Stimulated activated naive CD4-positive, alpha-beta T cell treated with Interleukin-2 at 50 U/mL for 16 hours (primary cell): ENCODE results near the gene ADCK1.
"Not testable (repeated sequence)": the region's sequence is repeated elsewhere in the genome, so short reads cannot be mapped to it uniquely, and the experiment has no call there.

Experiments used
- DNase-seq: peaks from one replicate; lab custom pipeline; 2025; lab: John Stamatoyannopoulos, UW

Gene ADCK1

GRCh38 chr14:77903221-77903620 lies 103.3 kb downstream of the ADCK1 start:
- DNase-seq: no peak

DNA sequence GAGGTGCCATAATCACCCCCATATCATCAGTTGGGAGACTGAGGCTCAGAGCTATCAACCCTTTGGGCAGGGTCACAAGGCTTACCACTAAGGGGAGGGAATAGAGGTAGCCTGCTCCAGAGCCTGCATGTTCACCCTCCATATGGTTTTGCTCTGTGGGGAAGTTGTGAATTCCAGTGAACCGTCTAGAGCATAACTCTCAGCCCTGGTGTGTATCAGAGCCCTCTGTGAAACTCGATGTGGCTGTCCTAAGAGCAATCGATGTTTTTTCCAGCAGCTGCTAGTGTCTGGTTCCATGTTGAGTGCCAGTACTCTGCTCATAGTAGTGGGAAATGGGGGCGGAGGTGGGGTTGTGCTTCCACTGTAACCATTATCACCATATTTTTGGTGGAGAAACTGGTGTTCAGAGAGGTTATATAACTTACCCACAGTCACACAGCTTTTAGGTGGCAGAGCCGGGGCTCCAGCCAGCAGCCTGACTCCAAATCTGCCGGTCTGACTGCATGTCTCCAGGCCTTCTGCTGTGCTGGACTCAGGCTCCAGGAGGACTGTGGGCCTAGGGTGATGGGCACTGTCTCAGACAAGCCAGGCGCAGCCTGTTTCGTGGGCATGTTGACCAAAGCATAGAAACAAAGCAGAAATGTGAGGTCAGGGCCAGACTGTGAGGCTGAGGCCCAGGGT lies 104.2 kb downstream of the ADCK1 start:
- DNase-seq: no peak

DNA sequence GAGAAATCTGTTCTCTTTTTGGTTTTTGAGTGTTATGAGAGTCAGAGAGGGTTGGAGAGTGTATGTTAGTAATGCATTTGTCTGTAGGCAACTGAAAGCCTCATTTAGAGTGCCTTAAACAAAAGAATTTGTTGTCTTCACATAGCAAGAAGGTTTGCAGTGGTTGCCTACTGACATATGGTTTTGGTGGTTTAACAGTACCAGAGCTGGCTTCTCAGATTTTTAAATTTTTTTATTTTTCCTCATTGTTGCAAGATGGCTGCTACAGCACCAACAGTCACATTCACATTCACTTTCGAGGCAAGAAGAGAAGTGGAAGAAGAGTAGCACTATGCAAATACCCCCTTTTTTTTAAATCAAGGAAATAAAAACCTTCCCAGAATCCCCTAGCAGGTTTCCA lies 106.5 kb downstream of the ADCK1 start:
- DNase-seq: no peak

DNA sequence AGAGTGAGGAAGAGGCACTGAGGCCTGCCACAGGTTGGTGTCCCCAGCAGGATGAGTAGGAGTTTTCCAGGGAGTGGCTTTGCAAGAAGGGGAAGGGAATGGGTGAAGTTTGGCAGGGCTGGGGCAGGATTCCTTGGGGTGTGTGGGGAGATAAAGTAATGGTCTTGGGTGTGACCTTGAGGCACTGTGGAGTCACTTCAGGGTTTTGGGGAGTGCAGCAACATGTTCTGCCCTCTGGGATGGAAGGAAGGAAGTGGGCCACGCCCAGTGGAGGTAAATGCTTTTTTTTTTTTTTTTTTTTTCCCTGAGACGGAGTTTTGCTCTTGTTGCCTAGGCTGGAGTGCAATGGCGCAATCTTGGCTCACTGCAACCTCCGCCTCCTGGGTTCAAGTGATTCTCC lies 108.9 kb downstream of the ADCK1 start:
- DNase-seq: no peak

DNA sequence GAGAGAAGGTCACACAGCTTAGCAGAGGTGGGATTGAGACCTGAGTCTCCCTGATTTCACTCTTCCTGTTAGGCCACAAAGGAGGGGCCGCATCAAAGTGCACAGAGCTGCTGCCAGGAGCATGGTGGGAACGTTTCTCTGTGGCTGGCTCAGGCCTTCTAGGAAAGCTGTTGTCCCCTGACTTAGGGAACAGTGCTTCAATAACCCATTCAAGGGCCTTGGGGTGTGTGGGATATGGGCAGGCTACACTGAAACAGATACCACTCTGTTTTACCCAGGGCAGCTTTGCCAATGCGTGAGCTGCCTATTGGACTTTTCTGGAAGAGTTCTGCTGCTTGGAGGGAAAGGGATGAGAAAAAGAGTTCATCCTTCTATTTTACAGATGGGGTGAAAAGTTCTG lies 110.0 kb downstream of the ADCK1 start:
- no peak for DNase-seq

DNA sequence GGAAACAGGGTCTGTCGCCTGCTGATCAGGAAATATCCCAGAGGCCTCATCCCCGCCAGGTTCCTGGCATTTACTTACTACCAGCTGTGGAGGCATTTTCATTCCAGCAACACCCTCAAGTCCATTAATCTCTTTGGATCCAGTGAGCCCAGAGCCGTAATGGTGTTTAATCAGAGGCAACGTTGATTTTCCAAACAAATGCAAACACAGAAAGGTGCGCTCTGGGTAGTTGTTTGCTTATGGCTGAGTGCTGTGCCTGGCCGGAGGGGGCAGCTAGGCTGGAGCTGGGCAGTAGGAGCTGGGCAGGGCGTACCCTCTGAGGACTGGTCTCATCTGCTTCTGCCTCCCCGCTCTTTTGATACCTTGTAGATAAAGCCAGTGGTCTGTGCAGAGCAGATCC lies 110.6 kb downstream of the ADCK1 start:
- no peak for DNase-seq

GRCh38 chr14:77911356-77911755 lies 111.4 kb downstream of the ADCK1 start:
- no peak for DNase-seq

DNA sequence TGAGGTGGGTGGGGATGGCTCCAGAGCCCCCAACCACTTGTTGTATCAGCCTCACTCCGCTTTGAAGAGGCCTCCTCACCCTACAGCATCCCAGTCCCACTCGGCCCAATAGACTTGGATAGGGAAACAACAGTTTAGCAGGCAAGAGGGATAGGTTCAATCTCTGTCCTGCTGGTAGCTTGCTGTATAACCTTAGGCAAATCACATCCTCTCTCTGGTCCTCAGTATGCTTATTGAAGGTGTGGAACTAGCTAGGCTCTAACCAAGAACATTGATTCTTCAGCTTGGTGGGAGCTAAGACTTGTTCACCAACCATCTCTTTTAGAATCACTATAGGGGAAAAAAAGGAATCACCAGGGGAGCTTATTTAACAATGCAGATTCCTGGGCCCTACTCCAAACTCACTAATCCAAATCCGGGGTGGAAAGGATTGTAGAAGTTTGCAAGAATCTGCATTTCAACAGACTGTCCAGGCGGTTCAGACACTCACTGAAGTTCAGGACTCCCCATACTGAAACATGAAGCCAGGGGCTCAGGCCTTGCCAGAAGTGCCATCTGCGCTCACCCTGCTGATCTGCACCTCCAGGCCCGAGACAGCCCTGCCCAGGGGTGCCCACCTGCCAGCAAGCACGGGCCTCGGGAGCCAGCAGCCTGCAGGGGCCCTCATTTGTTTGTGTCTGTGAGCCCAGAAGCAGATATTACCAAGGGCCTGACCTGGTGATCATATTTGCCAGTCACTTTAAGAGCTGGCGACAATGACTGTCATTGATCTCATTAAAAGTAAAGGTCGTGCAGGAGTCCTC lies 113.0 kb downstream of the ADCK1 start:
- DNase-seq: no peak

DNA sequence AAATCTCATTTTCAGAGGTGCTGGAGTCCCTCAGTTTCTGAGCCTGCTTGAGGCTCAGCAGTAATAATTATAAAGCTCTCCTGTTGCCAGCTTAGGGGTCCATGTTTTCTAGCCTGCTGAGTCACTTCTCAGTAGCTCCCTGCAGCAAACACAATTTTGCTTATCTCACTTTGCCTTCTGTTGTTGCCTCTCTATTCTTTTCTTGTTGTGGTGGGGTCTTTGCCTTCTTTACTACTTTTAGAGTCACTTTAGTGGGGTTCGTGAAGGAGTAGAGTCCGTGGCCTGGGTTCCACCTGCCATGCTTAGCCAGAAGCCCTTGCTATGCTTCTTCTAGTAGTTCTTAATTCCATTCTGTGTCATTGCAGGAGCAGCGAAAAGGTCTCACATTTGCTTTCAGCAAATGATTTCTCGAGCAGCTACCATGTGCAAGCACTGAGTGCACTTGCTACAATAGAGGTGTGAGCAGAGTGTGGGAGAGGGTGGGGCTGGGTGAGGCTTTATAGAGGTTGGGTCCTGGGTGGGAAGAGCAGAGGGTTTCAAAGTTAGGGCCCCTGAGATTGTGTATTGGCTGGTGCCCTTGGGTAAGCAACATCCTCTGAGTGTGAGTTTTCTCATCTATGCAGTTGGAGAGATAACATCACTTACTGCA lies 114.3 kb downstream of the ADCK1 start:
- DNase-seq: no peak

DNA sequence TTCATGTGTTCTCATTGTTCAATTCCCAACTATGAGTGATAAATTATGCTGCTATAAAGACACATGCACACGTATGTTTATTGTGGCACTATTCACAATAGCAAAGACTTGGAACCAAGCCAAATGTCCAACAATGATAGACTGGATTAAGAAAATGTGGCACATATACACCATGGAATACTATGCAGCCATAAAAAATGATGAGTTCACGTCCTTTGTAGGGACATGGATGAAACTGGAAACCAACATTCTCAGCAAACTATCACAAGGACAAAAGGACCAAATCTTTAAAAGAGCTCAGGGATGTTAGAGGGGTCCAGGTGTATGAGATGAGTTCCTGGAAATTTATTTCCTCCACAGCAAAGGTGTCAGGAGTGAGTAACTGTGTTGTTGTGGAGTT lies 115.5 kb downstream of the ADCK1 start:
- not testable (repeated sequence) for DNase-seq

DNA sequence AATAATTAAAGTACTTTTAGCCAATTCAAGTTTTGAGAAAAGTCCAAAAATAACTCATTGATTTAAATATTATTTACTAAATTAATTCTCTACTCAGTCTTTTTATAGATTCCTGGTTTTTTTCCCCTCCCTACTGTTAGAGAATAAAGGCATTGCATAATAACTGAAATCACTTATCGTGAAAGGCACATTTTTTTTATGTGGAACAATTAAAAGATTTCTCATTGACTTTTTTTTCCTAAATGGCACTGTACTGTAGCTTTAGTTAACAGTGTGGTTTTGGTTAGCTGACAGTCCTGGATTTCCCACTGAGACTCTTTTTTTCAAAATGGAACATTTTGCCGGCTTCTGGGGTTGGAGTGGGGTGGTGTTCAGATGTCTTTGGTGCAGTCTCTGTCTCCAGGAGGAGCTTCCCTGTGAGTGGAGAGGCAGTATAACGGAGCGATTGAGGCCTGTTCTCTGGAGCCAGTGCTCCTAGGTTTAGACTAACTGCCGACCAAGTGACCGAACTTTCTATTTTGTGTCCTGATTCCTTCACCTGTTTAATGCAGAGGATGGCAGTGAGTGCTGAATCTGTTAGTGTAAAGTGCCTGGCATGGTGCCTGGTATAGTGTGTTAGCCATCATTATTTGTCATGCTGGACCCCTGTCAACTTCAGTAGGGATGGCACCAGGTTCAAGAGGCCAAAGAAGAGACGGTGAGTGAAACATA lies 117.7 kb downstream of the ADCK1 start:
- DNase-seq: no peak

DNA sequence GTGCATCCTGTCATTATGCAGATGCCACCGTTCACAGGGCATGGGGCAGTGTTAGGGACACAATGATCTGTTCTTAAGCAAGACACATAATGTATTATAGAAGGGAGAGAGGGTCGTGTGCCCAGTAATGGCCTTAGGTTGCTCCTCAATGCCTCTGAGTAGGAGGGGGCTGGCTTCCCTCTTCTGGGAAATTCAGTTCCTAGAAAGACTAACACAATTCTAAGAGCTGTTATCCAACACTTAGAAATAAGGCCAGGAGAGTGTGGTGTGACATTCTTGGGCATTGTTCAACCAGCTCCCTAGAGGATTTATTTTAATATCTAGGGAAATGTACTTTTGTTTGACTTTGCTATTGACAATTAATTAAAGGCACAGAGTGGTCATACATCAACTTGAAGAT lies 118.5 kb downstream of the ADCK1 start:
- DNase-seq: no peak

DNA sequence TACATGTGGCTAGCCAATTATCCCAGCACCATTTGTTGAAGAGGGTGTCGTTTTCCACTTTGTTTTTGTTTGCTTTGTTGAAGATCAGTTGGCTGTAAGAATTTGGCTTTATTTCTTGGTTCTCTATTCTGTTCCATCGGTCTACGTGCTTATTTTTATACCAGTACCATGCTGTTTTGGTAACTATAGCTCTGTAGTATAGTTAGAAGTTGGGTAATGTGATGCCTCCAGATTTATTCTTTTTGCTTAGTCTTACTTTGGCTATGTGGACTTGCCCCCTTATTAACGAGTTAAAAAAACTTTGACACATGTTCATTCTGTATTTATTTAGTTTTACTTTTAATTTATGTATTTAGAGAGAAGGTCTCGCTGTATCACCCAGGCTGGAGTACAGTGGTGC lies 120.4 kb downstream of the ADCK1 start:
- no peak for DNase-seq

DNA sequence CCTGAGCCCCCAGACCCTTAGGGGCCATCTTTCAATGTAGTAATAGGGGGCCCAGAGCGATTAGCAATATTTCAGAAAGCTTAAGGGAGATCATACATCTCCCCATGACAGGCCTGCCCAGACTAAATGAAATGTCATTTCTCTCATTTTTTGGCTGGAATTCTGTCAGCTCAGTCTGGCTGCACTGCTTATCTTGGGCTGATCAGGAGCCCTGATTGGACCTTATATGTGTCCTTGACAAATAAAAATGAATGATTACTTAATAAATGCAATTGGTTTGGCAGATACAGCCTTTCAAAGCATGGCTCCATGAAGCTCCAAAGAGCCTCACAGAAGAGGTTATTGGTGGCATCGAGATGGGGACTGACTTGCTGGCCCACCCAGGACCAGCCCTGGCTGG lies 121.9 kb downstream of the ADCK1 start:
- no peak for DNase-seq

DNA sequence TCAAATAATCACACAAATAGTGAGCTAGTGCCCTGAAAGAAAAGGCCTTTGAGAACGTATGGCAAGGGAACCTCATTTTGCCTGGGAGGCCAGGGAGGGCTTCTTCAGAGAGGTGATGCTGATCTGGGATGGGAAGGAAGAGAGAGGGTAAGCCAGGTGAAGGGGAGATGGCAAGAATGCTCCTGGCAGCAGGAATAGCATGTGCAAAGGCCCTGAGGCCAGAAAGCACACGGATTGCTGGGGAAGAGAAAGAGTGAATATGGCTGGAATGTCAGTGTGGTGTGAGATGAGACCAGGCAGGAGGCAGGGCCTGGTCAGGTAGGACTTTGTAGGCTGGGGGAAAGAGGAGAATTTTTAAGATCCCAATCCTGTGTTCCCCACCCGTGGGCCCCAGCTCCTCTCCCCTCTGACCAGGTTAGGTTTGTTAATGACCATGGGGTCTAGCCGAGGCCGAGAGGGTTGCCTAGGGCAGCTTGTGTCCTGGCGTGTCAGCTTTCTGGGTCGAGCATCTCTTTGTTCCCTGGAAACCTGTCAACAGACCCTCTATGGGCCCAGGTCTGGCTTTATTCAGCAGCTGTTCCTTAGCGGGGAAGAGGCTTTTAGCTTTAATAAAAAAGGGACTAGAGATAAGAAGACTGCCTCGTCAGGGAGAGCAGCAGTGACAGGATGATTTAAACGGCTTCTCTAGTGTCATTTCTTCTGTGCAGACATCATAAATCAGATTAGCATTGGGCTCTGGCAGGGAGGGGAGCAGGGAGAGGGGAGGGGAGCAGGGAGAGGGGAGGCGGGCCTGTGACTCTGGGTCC lies 123.4 kb downstream of the ADCK1 start:
- DNase-seq: no peak

DNA sequence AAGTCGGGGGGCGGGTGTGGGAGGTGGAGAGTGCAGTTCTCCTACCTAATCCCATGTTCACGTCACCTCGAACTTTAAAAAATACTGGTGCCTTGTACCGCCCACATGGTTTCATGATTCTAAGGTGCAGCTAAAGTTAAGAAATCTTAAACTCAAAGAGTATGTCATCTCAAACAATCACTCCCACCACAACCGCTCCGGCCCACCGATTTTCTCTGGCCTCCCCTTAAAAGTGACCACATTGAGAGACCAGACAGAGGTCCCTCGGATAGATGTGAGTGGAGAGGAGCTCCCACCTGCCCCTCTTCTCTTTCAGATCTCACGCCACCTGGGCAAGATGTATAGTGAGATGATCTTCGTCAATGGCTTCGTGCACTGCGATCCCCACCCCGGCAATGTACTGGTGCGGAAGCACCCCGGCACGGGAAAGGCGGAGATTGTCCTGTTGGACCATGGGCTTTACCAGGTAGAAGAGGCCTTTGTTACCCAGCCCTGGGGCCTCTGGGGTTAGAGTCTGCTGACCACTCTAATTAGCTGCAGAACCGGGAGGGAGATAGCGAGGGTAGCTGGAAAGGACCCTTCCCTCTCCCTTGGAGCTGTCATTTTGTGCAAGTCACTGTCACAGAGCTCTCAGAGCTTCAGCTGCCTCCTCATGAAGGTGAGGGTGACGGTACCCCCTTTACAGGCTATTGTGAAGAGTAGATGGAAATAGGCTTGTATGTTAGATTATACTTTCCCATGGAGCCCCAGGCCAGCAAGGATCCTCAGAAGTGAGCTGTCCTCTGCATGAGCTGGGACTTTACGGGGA lies 124.4 kb downstream of the ADCK1 start:
- DNase-seq: no peak

DNA sequence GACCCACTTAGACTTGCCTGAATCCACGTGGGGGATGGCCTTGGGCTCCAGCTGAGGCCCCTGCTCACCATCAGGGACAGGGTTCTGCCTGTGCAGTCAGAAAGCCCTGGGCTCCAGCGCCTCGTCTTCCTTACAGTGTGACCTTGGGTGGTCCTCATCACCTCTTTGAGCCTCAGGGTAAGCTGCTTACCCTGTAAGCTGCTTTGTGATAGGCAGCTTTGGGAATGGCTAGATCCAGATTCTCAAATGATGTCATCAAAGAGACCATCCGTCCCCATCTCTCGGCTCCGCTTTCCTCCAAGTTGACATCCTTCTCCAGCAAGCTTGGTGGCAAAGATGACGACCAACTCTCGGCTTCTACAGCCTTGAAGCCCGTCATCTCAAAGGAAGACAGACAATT lies 127.0 kb downstream of the ADCK1 start:
- no peak for DNase-seq

DNA sequence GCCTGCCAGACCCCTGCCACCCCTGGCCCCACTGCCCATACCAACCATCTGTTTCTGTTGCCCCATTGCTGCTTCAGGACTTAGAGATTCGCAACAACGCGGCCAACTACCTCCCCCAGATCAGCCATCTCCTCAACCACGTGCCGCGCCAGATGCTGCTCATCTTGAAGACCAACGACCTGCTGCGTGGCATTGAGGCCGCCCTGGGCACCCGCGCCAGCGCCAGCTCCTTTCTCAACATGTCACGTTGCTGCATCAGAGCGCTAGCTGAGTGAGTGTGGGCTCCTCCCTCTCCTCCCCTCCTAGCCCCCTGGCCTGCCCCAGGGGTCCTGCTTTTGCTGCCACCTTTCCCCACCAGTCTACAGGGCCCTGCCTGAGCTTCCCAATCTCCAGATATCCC lies 131.5 kb downstream of the ADCK1 start:
- DNase-seq: no peak

GRCh38 chr14:77936138-77936639 lies 136.3 kb downstream of the ADCK1 start:
- DNase-seq: no peak

DNA sequence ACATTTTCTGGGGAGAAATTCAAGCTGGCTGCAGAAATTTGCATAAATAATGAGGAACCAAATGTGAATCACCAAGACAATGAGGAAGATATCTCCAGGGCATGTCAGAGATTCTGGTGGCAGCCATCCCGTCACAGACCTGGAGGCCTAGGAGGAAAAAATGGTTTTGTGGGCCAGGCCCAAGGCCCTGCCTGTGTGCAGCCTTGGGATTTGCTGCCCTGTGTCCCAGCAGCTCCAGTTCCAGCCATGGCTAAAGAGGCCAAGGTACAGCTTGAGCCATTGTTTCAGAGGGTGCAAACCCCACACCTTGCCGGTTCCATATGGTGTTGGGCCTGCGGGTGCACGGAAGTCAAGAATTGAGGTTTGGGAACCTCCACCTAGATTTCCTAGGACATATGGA lies 147.5 kb downstream of the ADCK1 start:
- DNase-seq: no peak
